Breast epithelium (tissue), 4 donors: ENCODE measurements around the gene CDKN1A. TPM values are rescaled to one million over a fixed set of nuclear protein-coding genes. Genes with fewer than 3 reads are reported as not detected.

ENCODE experiments used
- DNase-seq, 2 donors: peaks; one replicate each; pipeline ENCODE4 v3.0.0-alpha.2; 2019; ENCODE audit warnings: low spot score in 2 of 2
- H3K27ac ChIP-seq, 2 donors: fragments of 200-600 bp; sonication (generic) in 1 of 2; one replicate each; pipeline ENCODE4 v1.5.1; 2016 to 2019; ENCODE audit warnings: mild to moderate bottlenecking in 1 of 2
- H3K27me3 ChIP-seq, 2 donors: fragments of 200-600 bp; sonication (generic) in 1 of 2; one replicate each; pipeline versions ENCODE4 v1.5.1 to v1.6.0; 2017 to 2019; ENCODE audit warnings: control low read depth in 1 of 2, mild to moderate bottlenecking in 1 of 2
- H3K36me3 ChIP-seq: fragments of 200-600 bp; one replicate; pipeline ENCODE4 v1.5.1; 2019
- H3K4me1 ChIP-seq, 2 donors: fragments of 200-600 bp; sonication (generic); one replicate each; pipeline ENCODE4 v1.5.1; 2016 to 2019; ENCODE audit warnings: control low read depth in 1 of 2
- H3K4me3 ChIP-seq, 3 donors: fragments of 200-600 bp; sonication (generic); 1 replicate in 2 of 3; 2 replicates in 1 of 3; pipeline ENCODE4 v1.5.1; 2016 to 2019; ENCODE audit warnings: mild to moderate bottlenecking in 3 of 3, moderate library complexity in 2 of 3
- H3K9me3 ChIP-seq, 2 donors: fragments of 200-600 bp; sonication (generic) in 1 of 2; one replicate each; pipeline ENCODE4 v1.5.1; 2016 to 2019; ENCODE audit warnings: control low read depth in 1 of 2
- CTCF ChIP-seq, 3 donors: fragments of 450-650 bp; IDR thresholded peaks; one replicate each; pipeline ENCODE4 v1.5.1; 2016 to 2017; ENCODE audit warnings: antibody characterized with exemption in 3 of 3, mild to moderate bottlenecking in 3 of 3, moderate library complexity in 3 of 3
- POLR2A ChIP-seq: fragments of 450-650 bp; IDR thresholded peaks from one replicate; pipeline ENCODE4 v1.6.1; 2016; ENCODE audit warnings: antibody characterized with exemption, mild to moderate bottlenecking, moderate library complexity
- POLR2AphosphoS5 ChIP-seq, 3 donors: sonication (generic); formaldehyde crosslinking; IDR thresholded peaks; one replicate each; pipeline ENCODE4 v1.6.1; 2017; ENCODE audit warnings: antibody characterized with exemption in 3 of 3
- intact Hi-C: fragments of 100-400 bp; cut with DNase I; formaldehyde crosslinking; loops from one replicate; pipeline ENCODE4 v1.15.1; 2023; ENCODE audit warnings: low total_unique reads
- total RNA-seq, 3 donors: library from RNA; depleted of rRNA; stranded (reverse); fragments of >200 nt; gene quantifications; one replicate each; pipeline ENCODE4 v1.1.0, GENCODE V29; 2016

The CDKN1A gene
- total RNA-seq, 3 donors from 2014 or later: 125 to 144 (median 143) TPM

GRCh38 chr6:36729161-36729524 is 50.6 kb downstream of the CDKN1A start:
- H3K36me3 ChIP-seq: no peaks in the 10 kb centered on the region
- H3K4me3 ChIP-seq: no peak overlapping the region
- intact Hi-C loops: no loop called here
- no peaks in the 10 kb centered on the region for H3K27me3 ChIP-seq
- no peaks in the 10 kb centered on the region for H3K4me1 ChIP-seq
- DNase-seq: no peak
- TF ChIP-seq POLR2AphosphoS5 (IDR thresholded peaks at IDR 0.05) (no peak), CTCF (IDR thresholded peaks at IDR 0.05) (no peak), POLR2A (no peak)
- peak overlapping the region in 1 of 2 donors; percentile 26 for H3K27ac ChIP-seq
- H3K9me3 ChIP-seq: no peaks in the 10 kb centered on the region

GRCh38 chr6:36730424-36731380 is 52.2 kb downstream of the CDKN1A start:
- H3K36me3 ChIP-seq: no peaks in the 10 kb centered on the region
- TF ChIP-seq CTCF (IDR thresholded peaks at IDR 0.05) (no peak), POLR2AphosphoS5 (IDR thresholded peaks at IDR 0.05) (no peak), POLR2A (no peak)
- peaks cover 6 to 9% of the 10 kb centered on the region in 2 donors for H3K4me1 ChIP-seq
- no peaks in the 10 kb centered on the region for H3K9me3 ChIP-seq
- no peaks in the 10 kb centered on the region for H3K27me3 ChIP-seq
- intact Hi-C loops: no loop called here
- DNase-seq: no peak
- no peak overlapping the region for H3K4me3 ChIP-seq
- H3K27ac ChIP-seq: no peak overlapping the region

GRCh38 chr6:36731622-36732310 is 53.3 kb downstream of the CDKN1A start:
- DNase-seq: no peak
- H3K27ac ChIP-seq: no peak overlapping the region
- H3K36me3 ChIP-seq: no peaks in the 10 kb centered on the region
- H3K27me3 ChIP-seq: no peaks in the 10 kb centered on the region
- peaks cover 11% of the 10 kb centered on the region in 2 donors for H3K4me1 ChIP-seq
- intact Hi-C loops: no loop called here
- H3K4me3 ChIP-seq: no peak overlapping the region
- H3K9me3 ChIP-seq: no peaks in the 10 kb centered on the region
- TF ChIP-seq CTCF (IDR thresholded peaks at IDR 0.05) (no peak), POLR2AphosphoS5 (IDR thresholded peaks at IDR 0.05) (no peak), POLR2A (no peak)

- no peak for DNase-seq
- Histone ChIP-seq H3K4me3 (no peak overlapping the region), H3K4me1 (peaks cover 11% of the 10 kb centered on the region in 2 donors), H3K27ac (no peak overlapping the region), H3K27me3 (no peaks in the 10 kb centered on the region), H3K9me3 (no peaks in the 10 kb centered on the region), H3K36me3 (no peaks in the 10 kb centered on the region)
- intact Hi-C loops: no loop called here
- TF ChIP-seq CTCF (IDR thresholded peaks at IDR 0.05): no peak
- TF ChIP-seq POLR2A: no peak
- no peak for TF ChIP-seq POLR2AphosphoS5 (IDR thresholded peaks at IDR 0.05)
Measured at GRCh38 chr6:36733300-36733699, 54.8 kb downstream of the CDKN1A start.
